Liver (tissue), 9 donors: ENCODE results near the gene CDK16. TPM values are rescaled to one million over a fixed set of nuclear protein-coding genes. Genes with fewer than 3 reads are reported as not detected.

ENCODE experiments used
- DNase-seq: peaks from one replicate; pipeline ENCODE4 v3.0.0-alpha.2; 2017; ENCODE audit warnings: low spot score
- H3K27ac ChIP-seq, 2 donors: one replicate each; pipeline ENCODE4 v1.7.0; 2013; ENCODE audit warnings: inconsistent platforms in 2 of 2, low read length in 2 of 2, control low read depth in 1 of 2, low read depth in 1 of 2, mild to moderate bottlenecking in 1 of 2
- H3K27me3 ChIP-seq, 4 donors: one replicate each; pipeline versions ENCODE4 v1.6.1 to v1.7.0; 2013; ENCODE audit warnings: low read length in 3 of 4, inconsistent platforms in 1 of 4, mild to moderate bottlenecking in 1 of 4, moderate library complexity in 1 of 4; ENCODE audit not compliant: control insufficient read depth in 4 of 4, insufficient read depth in 4 of 4
- H3K36me3 ChIP-seq, 4 donors: one replicate each; pipeline versions ENCODE4 v1.6.1 to v1.7.0; 2013; ENCODE audit warnings: low read length in 3 of 4, mild to moderate bottlenecking in 3 of 4, low read depth in 1 of 4, moderate library complexity in 1 of 4; ENCODE audit not compliant: control insufficient read depth in 4 of 4, insufficient read depth in 3 of 4
- H3K4me1 ChIP-seq, 4 donors: one replicate each; pipeline versions ENCODE4 v1.6.1 to v1.7.0; 2013; ENCODE audit warnings: low read length in 3 of 4, mild to moderate bottlenecking in 3 of 4, moderate library complexity in 1 of 4; ENCODE audit not compliant: control insufficient read depth in 4 of 4, insufficient read depth in 4 of 4
- H3K4me3 ChIP-seq, 3 donors: one replicate each; pipeline versions ENCODE4 v1.6.1 to v1.7.0; 2013; ENCODE audit warnings: low read length in 3 of 3, control low read depth in 1 of 3, low read depth in 1 of 3, mild to moderate bottlenecking in 1 of 3
- H3K9ac ChIP-seq, 2 donors: one replicate each; pipeline ENCODE4 v1.7.0; 2013; ENCODE audit warnings: low read length in 2 of 2, mild to moderate bottlenecking in 2 of 2, moderate library complexity in 2 of 2, control low read depth in 1 of 2, low read depth in 1 of 2
- H3K9me3 ChIP-seq, 4 donors: one replicate each; pipeline versions ENCODE4 v1.6.1 to v1.7.0; 2013; ENCODE audit warnings: low read length in 3 of 4; ENCODE audit not compliant: control insufficient read depth in 4 of 4
- CTCF ChIP-seq: fragments of 150-350 bp; IDR thresholded peaks from 2 replicates; pipeline ENCODE4 v1.5.1; 2017; ENCODE audit warnings: improper control_type of control experiment, low read depth, low read length; ENCODE audit not compliant: missing input control
- EGR1 ChIP-seq, 2 donors: IDR thresholded peaks; 2 replicates each; pipeline ENCODE4 v1.6.1; 2016 to 2018; ENCODE audit warnings: antibody characterized with exemption in 2 of 2, low read depth in 2 of 2
- FOXA1 ChIP-seq: IDR thresholded peaks from 2 replicates; pipeline ENCODE4 v1.6.1; 2016; ENCODE audit warnings: antibody characterized with exemption
- FOXA2 ChIP-seq: IDR thresholded peaks from 2 replicates; pipeline ENCODE4 v1.6.1; 2016; ENCODE audit warnings: antibody characterized with exemption
- GABPA ChIP-seq, 2 donors: IDR thresholded peaks in 1 of 2; conservative IDR thresholded peaks in 1 of 2; 2 replicates each; pipeline ENCODE4 v1.6.1; 2016; ENCODE audit warnings: antibody characterized with exemption in 2 of 2, mild to moderate bottlenecking in 1 of 2, moderate library complexity in 1 of 2
- HNF4A ChIP-seq, 2 donors: conservative IDR thresholded peaks; 2 replicates each; pipeline ENCODE4 v1.6.1; 2016; ENCODE audit warnings: antibody characterized with exemption in 2 of 2, mild to moderate bottlenecking in 2 of 2
- HNF4G ChIP-seq: IDR thresholded peaks from 2 replicates; pipeline ENCODE4 v1.6.1; 2016; ENCODE audit warnings: antibody characterized with exemption
- JUND ChIP-seq, 2 donors: IDR thresholded peaks; 2 replicates each; pipeline ENCODE4 v1.6.1; 2016; ENCODE audit warnings: antibody characterized with exemption in 2 of 2
- NR2F2 ChIP-seq: IDR thresholded peaks from 2 replicates; pipeline ENCODE4 v1.6.1; 2016; ENCODE audit warnings: antibody characterized with exemption
- RAD21 ChIP-seq, 2 donors: IDR thresholded peaks; 2 replicates each; pipeline ENCODE4 v1.6.1; 2016; ENCODE audit warnings: antibody characterized with exemption in 2 of 2, mild to moderate bottlenecking in 2 of 2
- RXRA ChIP-seq, 2 donors: IDR thresholded peaks; 2 replicates each; pipeline ENCODE4 v1.6.1; 2017 to 2018; ENCODE audit warnings: antibody characterized with exemption in 2 of 2, mild to moderate bottlenecking in 1 of 2
- SP1 ChIP-seq: IDR thresholded peaks from 2 replicates; pipeline ENCODE4 v1.6.1; 2018; ENCODE audit warnings: antibody characterized with exemption, mild to moderate bottlenecking
- TAF1 ChIP-seq: conservative IDR thresholded peaks from 2 replicates; pipeline ENCODE4 v1.6.1; 2016; ENCODE audit warnings: antibody characterized with exemption, mild to moderate bottlenecking
- YY1 ChIP-seq: IDR thresholded peaks from 2 replicates; pipeline ENCODE4 v1.6.1; 2016; ENCODE audit warnings: antibody characterized with exemption, mild to moderate bottlenecking
- WGBS: extraction: QIAGEN DNeasy Blood & Tissue Kit; methylation state at CpG from one replicate; pipeline ENCODE4 v1.1.7; 2013; 5-methylcytosine and 5-hydroxymethylcytosine counted together
- polyA plus RNA-seq, 2 donors: library from polyadenylated mRNA; stranded (reverse) in 1 of 2; unstranded in 1 of 2; fragments of 200-250 nt in 1 of 2; fragments of >200 nt in 1 of 2; fragmentation: Nextera tagmentation in 1 of 2; extraction: Ambion mirVana in 1 of 2; gene quantifications; one replicate each; pipeline versions ENCODE4 v1.2.1 to v1.2.3, GENCODE V29; 2013 to 2015
- total RNA-seq, 2 donors: library from RNA; depleted of rRNA; stranded (reverse); fragments of >200 nt; gene quantifications; one replicate each; pipeline ENCODE4 v1.2.3, GENCODE V29; 2014
- TF ChIP-seq, protein P1 (sequence below): IDR thresholded peaks from 2 replicates; pipeline ENCODE4 v1.6.1; 2016; ENCODE audit warnings: antibody characterized with exemption
- TF ChIP-seq, protein P2 (sequence below): IDR thresholded peaks from 2 replicates; pipeline ENCODE4 v1.6.1; 2016; ENCODE audit warnings: antibody characterized with exemption, mild to moderate bottlenecking
- TF ChIP-seq, protein P3 (sequence below): IDR thresholded peaks from 2 replicates; pipeline ENCODE4 v1.6.1; 2016; ENCODE audit warnings: antibody characterized with exemption
- TF ChIP-seq, protein P4 (sequence below): IDR thresholded peaks from 2 replicates; pipeline ENCODE4 v1.6.1; 2016; ENCODE audit warnings: antibody characterized with exemption
- donor health status: healthy.
- donor health status: healthy.
- donor health status: healthy.
- donor health status: healthy.
- donor health status: healthy.

The CDK16 gene
- total and polyA plus RNA-seq, 4 donors, result 10.8 to 31.1 (median 19.9) TPM

- 3% methylated on average over 40 of the region's 40 CpGs for WGBS
- Histone ChIP-seq H3K36me3 (peaks cover 0 to 15% (median 1%) of the 10 kb centered on the region in 4 donors), H3K9ac (peak overlapping the region; percentile 5 to 48), H3K27me3 (peaks cover 0 to 4% (median 0%) of the 10 kb centered on the region in 4 donors), H3K9me3 (no peaks in the 10 kb centered on the region), H3K4me1 (peaks cover 0 to 29% (median 20%) of the 10 kb centered on the region in 4 donors), H3K4me3 (peak overlapping the region; percentile 9 to 51 (median 49)), H3K27ac (no peak overlapping the region)
- peak; percentile 72 for DNase-seq
- TF ChIP-seq, protein P1, sequence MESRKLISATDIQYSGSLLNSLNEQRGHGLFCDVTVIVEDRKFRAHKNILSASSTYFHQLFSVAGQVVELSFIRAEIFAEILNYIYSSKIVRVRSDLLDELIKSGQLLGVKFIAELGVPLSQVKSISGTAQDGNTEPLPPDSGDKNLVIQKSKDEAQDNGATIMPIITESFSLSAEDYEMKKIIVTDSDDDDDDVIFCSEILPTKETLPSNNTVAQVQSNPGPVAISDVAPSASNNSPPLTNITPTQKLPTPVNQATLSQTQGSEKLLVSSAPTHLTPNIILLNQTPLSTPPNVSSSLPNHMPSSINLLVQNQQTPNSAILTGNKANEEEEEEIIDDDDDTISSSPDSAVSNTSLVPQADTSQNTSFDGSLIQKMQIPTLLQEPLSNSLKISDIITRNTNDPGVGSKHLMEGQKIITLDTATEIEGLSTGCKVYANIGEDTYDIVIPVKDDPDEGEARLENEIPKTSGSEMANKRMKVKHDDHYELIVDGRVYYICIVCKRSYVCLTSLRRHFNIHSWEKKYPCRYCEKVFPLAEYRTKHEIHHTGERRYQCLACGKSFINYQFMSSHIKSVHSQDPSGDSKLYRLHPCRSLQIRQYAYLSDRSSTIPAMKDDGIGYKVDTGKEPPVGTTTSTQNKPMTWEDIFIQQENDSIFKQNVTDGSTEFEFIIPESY, result no peak
- no peak for TF ChIP-seq GABPA (IDR thresholded peaks at IDR 0.05 in 1 of 2, conservative IDR thresholded peaks at IDR 0.05 in 1 of 2)
- peak; percentile 15 to 28 for TF ChIP-seq RAD21 (IDR thresholded peaks at IDR 0.05)
- TF ChIP-seq, protein P2, sequence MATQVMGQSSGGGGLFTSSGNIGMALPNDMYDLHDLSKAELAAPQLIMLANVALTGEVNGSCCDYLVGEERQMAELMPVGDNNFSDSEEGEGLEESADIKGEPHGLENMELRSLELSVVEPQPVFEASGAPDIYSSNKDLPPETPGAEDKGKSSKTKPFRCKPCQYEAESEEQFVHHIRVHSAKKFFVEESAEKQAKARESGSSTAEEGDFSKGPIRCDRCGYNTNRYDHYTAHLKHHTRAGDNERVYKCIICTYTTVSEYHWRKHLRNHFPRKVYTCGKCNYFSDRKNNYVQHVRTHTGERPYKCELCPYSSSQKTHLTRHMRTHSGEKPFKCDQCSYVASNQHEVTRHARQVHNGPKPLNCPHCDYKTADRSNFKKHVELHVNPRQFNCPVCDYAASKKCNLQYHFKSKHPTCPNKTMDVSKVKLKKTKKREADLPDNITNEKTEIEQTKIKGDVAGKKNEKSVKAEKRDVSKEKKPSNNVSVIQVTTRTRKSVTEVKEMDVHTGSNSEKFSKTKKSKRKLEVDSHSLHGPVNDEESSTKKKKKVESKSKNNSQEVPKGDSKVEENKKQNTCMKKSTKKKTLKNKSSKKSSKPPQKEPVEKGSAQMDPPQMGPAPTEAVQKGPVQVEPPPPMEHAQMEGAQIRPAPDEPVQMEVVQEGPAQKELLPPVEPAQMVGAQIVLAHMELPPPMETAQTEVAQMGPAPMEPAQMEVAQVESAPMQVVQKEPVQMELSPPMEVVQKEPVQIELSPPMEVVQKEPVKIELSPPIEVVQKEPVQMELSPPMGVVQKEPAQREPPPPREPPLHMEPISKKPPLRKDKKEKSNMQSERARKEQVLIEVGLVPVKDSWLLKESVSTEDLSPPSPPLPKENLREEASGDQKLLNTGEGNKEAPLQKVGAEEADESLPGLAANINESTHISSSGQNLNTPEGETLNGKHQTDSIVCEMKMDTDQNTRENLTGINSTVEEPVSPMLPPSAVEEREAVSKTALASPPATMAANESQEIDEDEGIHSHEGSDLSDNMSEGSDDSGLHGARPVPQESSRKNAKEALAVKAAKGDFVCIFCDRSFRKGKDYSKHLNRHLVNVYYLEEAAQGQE, result peak; percentile 40
- TF ChIP-seq RXRA (IDR thresholded peaks at IDR 0.05), result peak in 1 of 2 donors; percentile 14
- TF ChIP-seq NR2F2, result peak; percentile 39
- peak in 1 of 2 donors; percentile 42 for TF ChIP-seq EGR1 (IDR thresholded peaks at IDR 0.05; ENCODE audit: low read depth in 2 of 2)
- TF ChIP-seq CTCF, result no peak
- TF ChIP-seq FOXA1, result no peak
- no peak for TF ChIP-seq FOXA2
- TF ChIP-seq SP1, result peak; percentile 33
- peak; percentile 47 for TF ChIP-seq YY1
- peak; percentile 59 for TF ChIP-seq TAF1
- TF ChIP-seq HNF4G, result no peak
- TF ChIP-seq, protein P3, sequence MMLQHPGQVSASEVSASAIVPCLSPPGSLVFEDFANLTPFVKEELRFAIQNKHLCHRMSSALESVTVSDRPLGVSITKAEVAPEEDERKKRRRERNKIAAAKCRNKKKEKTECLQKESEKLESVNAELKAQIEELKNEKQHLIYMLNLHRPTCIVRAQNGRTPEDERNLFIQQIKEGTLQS, result no peak
- TF ChIP-seq JUND (IDR thresholded peaks at IDR 0.05), result no peak
- TF ChIP-seq, protein P4, sequence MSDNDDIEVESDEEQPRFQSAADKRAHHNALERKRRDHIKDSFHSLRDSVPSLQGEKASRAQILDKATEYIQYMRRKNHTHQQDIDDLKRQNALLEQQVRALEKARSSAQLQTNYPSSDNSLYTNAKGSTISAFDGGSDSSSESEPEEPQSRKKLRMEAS, result peak; percentile 83
- no peak for TF ChIP-seq HNF4A (conservative IDR thresholded peaks at IDR 0.05)
These were observed 27.8 kb upstream of the CDK16 start for GRCh38 chrX:47190445-47191269.
